ENCODE results near the gene PIK3CG. TPM values are rescaled to one million over a fixed set of nuclear protein-coding genes. Genes with fewer than 3 reads are reported as not detected.
A peak's percentile ranks its signal among the peaks of the same experiment; 100 is the strongest.
"Not testable (repeated sequence)": the region's sequence is repeated elsewhere in the genome, so short reads cannot be mapped to it uniquely, and the experiment has no call there.

The PIK3CG gene
- polyA plus RNA-seq, 3 donors from 2014 or later = 21.3 to 65.0 (median 30.6) TPM

GRCh38 chr7:106841896-106842390 is 23.1 kb upstream of the PIK3CG start:
- Mint-ChIP-seq H3K4me3 (no peak overlapping the region), H3K27me3 (ENCODE audit: low read depth in 3 of 3) (peaks cover 0 to 5% (median 5%) of the 10 kb centered on the region in 3 donors), H3K9me3 (peaks cover 0 to 2% (median 0%) of the 10 kb centered on the region in 6 donors)

GRCh38 chr7:106844279-106844997 is 20.6 kb upstream of the PIK3CG start:
- peaks cover 0 to 5% (median 5%) of the 10 kb centered on the region in 3 donors for H3K27me3 Mint-ChIP-seq (ENCODE audit: low read depth in 3 of 3)
- no peak for DNase-seq
- no peak overlapping the region for H3K27ac Mint-ChIP-seq
- H3K36me3 Mint-ChIP-seq = no peaks in the 10 kb centered on the region
- no peak overlapping the region for H3K4me3 Mint-ChIP-seq
- peaks cover 0 to 2% of the 10 kb centered on the region in 2 donors for H3K4me1 Mint-ChIP-seq
- H3K9me3 Mint-ChIP-seq = no peaks in the 10 kb centered on the region

More at GRCh38 chr7:106841896-106842390, 23.1 kb upstream of the PIK3CG start:
- Mint-ChIP-seq H3K36me3 (no peaks in the 10 kb centered on the region), H3K27ac (peak overlapping the region in 1 of 6 donors; percentile 47), H3K4me1 (peaks cover 0 to 4% of the 10 kb centered on the region in 2 donors)
- DNase-seq = no peak

- Mint-ChIP-seq H3K4me1 (no peaks in the 10 kb centered on the region), H3K36me3 (peaks cover 0 to 2% (median 0%) of the 10 kb centered on the region in 3 donors), H3K27me3 (ENCODE audit: low read depth in 3 of 3) (peaks cover 0 to 5% (median 3%) of the 10 kb centered on the region in 3 donors), H3K9me3 (no peaks in the 10 kb centered on the region), H3K4me3 (no peak overlapping the region), H3K27ac (no peak overlapping the region)
- DNase-seq = no peak
These were observed 17.0 kb upstream of the PIK3CG start for GRCh38 chr7:106848049-106848448.

- Mint-ChIP-seq H3K4me1 (no peaks in the 10 kb centered on the region), H3K9me3 (no peaks in the 10 kb centered on the region), H3K27me3 (ENCODE audit: low read depth in 3 of 3) (peaks cover 0 to 4% (median 3%) of the 10 kb centered on the region in 3 donors), H3K27ac (no peak overlapping the region), H3K36me3 (peaks cover 0 to 4% (median 0%) of the 10 kb centered on the region in 3 donors), H3K4me3 (no peak overlapping the region)
- DNase-seq = no peak
These were observed 16.1 kb upstream of the PIK3CG start for GRCh38 chr7:106848851-106849442.

GRCh38 chr7:106851632-106852031 is 13.4 kb upstream of the PIK3CG start:
- H3K4me3 Mint-ChIP-seq; H3K27me3 Mint-ChIP-seq (ENCODE audit: low read depth in 3 of 3); H3K4me1 Mint-ChIP-seq; H3K36me3 Mint-ChIP-seq; H3K9me3 Mint-ChIP-seq; DNase-seq; H3K27ac Mint-ChIP-seq: not testable (repeated sequence)

- no peak overlapping the region for H3K4me3 Mint-ChIP-seq
- peaks cover 1 to 2% (median 1%) of the 10 kb centered on the region in 3 donors for H3K27me3 Mint-ChIP-seq (ENCODE audit: low read depth in 3 of 3)
- peaks cover 0 to 4% (median 2%) of the 10 kb centered on the region in 3 donors for H3K36me3 Mint-ChIP-seq
- peaks cover 4 to 7% of the 10 kb centered on the region in 2 donors for H3K4me1 Mint-ChIP-seq
- no peak for DNase-seq
- no peaks in the 10 kb centered on the region for H3K9me3 Mint-ChIP-seq
- H3K27ac Mint-ChIP-seq = no peak overlapping the region
These were observed 11.7 kb upstream of the PIK3CG start for GRCh38 chr7:106853250-106853908.

GRCh38 chr7:106855540-106856132 is 9.4 kb upstream of the PIK3CG start:
- Mint-ChIP-seq H3K9me3 (no peaks in the 10 kb centered on the region), H3K27me3 (ENCODE audit: low read depth in 3 of 3) (peaks cover 1 to 2% (median 1%) of the 10 kb centered on the region in 3 donors), H3K4me3 (no peak overlapping the region), H3K36me3 (peaks cover 0 to 4% (median 2%) of the 10 kb centered on the region in 3 donors), H3K27ac (peak overlapping the region in 2 of 6 donors; percentile 44), H3K4me1 (peaks cover 24 to 28% of the 10 kb centered on the region in 2 donors)
- no peak for DNase-seq

- DNase-seq = no peak
- Mint-ChIP-seq H3K27ac (peak overlapping the region in 2 of 6 donors; percentile 46 to 48), H3K4me1 (peaks cover 52 to 56% of the 10 kb centered on the region in 2 donors), H3K4me3 (no peak overlapping the region), H3K27me3 (ENCODE audit: low read depth in 3 of 3) (peaks cover 1 to 2% (median 1%) of the 10 kb centered on the region in 3 donors), H3K36me3 (peaks cover 0 to 2% (median 0%) of the 10 kb centered on the region in 3 donors), H3K9me3 (no peaks in the 10 kb centered on the region)
These were observed 6.2 kb upstream of the PIK3CG start for GRCh38 chr7:106858618-106859532.

GRCh38 chr7:106862317-106863089 is 2.6 kb upstream of the PIK3CG start:
- H3K27ac Mint-ChIP-seq = peak overlapping the region; percentile 92 to 96 (median 94)
- H3K4me1 Mint-ChIP-seq = peaks cover 76 to 80% of the 10 kb centered on the region in 2 donors
- no peak for DNase-seq
- H3K4me3 Mint-ChIP-seq = peak overlapping the region in 3 of 5 donors; percentile 2 to 95 (median 19)
- H3K27me3 Mint-ChIP-seq (ENCODE audit: low read depth in 3 of 3) = peaks cover 0 to 5% (median 0%) of the 10 kb centered on the region in 3 donors
- H3K36me3 Mint-ChIP-seq = peaks cover 5 to 8% (median 6%) of the 10 kb centered on the region in 3 donors
- H3K9me3 Mint-ChIP-seq = no peaks in the 10 kb centered on the region

- peak overlapping the region; percentile 25 to 97 (median 97) for H3K4me3 Mint-ChIP-seq
- peaks cover 5 to 14% (median 8%) of the 10 kb centered on the region in 3 donors for H3K36me3 Mint-ChIP-seq
- peaks cover 84 to 85% of the 10 kb centered on the region in 2 donors for H3K4me1 Mint-ChIP-seq
- no peaks in the 10 kb centered on the region for H3K9me3 Mint-ChIP-seq
- peak overlapping the region; percentile 92 to 96 (median 94) for H3K27ac Mint-ChIP-seq
- H3K27me3 Mint-ChIP-seq (ENCODE audit: low read depth in 3 of 3) = peaks cover 0 to 5% (median 0%) of the 10 kb centered on the region in 3 donors
- no peak for DNase-seq
These were observed 1.6 kb upstream of the PIK3CG start for GRCh38 chr7:106863274-106863997.

GRCh38 chr7:106864298-106865081 is 592 bp upstream of the PIK3CG start:
- H3K27me3 Mint-ChIP-seq (ENCODE audit: low read depth in 3 of 3) = peaks cover 0 to 5% (median 0%) of the 10 kb centered on the region in 3 donors

More at GRCh38 chr7:106864298-106865081, 592 bp upstream of the PIK3CG start:
- H3K9me3 Mint-ChIP-seq = no peaks in the 10 kb centered on the region
- peaks cover 5 to 23% (median 17%) of the 10 kb centered on the region in 3 donors for H3K36me3 Mint-ChIP-seq
- H3K4me1 Mint-ChIP-seq = peaks cover 84 to 86% of the 10 kb centered on the region in 2 donors
- peak overlapping the region; percentile 92 to 97 (median 97) for H3K4me3 Mint-ChIP-seq
- DNase-seq = peak; percentile 28 to 40 (median 39)
- H3K27ac Mint-ChIP-seq = peak overlapping the region; percentile 92 to 96 (median 94)
